HepG2 (cell line): ENCODE measurements around the gene PPOX. TPM values are rescaled to one million over a fixed set of nuclear protein-coding genes. Genes with fewer than 3 reads are reported as not detected.

Experiments
- CEBPB ChIP-seq: IDR thresholded peaks from 2 replicates; pipeline ENCODE4 v1.6.1; 2011; ENCODE audit warnings: low read depth, low read length, improper control_type of control experiment, borderline replicate concordance
- FOXO1 ChIP-seq: sonication (generic); formaldehyde crosslinking; IDR thresholded peaks from 2 replicates; pipeline ENCODE4 v1.4.0; 2020; ENCODE audit warnings: missing genetic modification reagents
- MIXL1 ChIP-seq: IDR thresholded peaks from 2 replicates; pipeline ENCODE4 v1.6.1; 2016
- NFAT5 ChIP-seq: sonication (generic); formaldehyde crosslinking; IDR thresholded peaks from 2 replicates; pipeline ENCODE4 v1.4.0; 2020; ENCODE audit warnings: missing genetic modification reagents
- NKX3-1 ChIP-seq: sonication (generic); formaldehyde crosslinking; IDR thresholded peaks from 2 replicates; pipeline ENCODE4 v1.5.0; 2020; ENCODE audit warnings: missing genetic modification reagents
- RBFOX2 ChIP-seq: fragments of 200-400 bp; formaldehyde crosslinking; IDR thresholded peaks from 2 replicates; pipeline ENCODE4 v1.6.1; 2017; ENCODE audit warnings: low read depth, mild to moderate bottlenecking, low read length
- TOE1 ChIP-seq: sonication (generic); formaldehyde crosslinking; IDR thresholded peaks from 2 replicates; pipeline ENCODE4 v1.4.0; 2020; ENCODE audit warnings: mild to moderate bottlenecking, missing genetic modification reagents
- ZIK1 ChIP-seq: sonication (generic); formaldehyde crosslinking; IDR thresholded peaks from 2 replicates; pipeline ENCODE4 v1.5.0; 2020; ENCODE audit warnings: mild to moderate bottlenecking, low read depth, missing genetic modification reagents, borderline replicate concordance
- ZNF318 ChIP-seq: sonication (generic); formaldehyde crosslinking; IDR thresholded peaks from 2 replicates; pipeline ENCODE4 v1.4.0; 2020; ENCODE audit warnings: mild to moderate bottlenecking, missing genetic modification reagents
- ZNF331 ChIP-seq: sonication (generic); formaldehyde crosslinking; IDR thresholded peaks from 2 replicates; pipeline ENCODE4 v1.4.0; 2020; ENCODE audit warnings: missing genetic modification reagents
- ZNF639 ChIP-seq: conservative IDR thresholded peaks from 2 replicates; pipeline ENCODE4 v1.6.1; 2018; ENCODE audit warnings: missing genetic modification reagents
- ZNF704 ChIP-seq: sonication (generic); formaldehyde crosslinking; IDR thresholded peaks from 2 replicates; pipeline ENCODE4 v1.8.1; 2023; ENCODE audit warnings: mild to moderate bottlenecking, inconsistent platforms, moderate library complexity, missing genetic modification reagents, borderline replicate concordance
- polyA plus RNA-seq, 8 experiments: library from polyadenylated mRNA; depleted of rRNA in 3 of 8; stranded (reverse) in 7 of 8; unstranded in 1 of 8; fragments of >200 nt; fragmentation: Illumina TruSeq in 4 of 8; extraction: Trizol in 4 of 8; gene quantifications; 2 replicates each; pipeline versions ENCODE4 v1.2.1 to v1.2.3, GENCODE V29; 2011 to 2016; ENCODE audit warnings: low read depth in 4 of 8, missing spikeins in 1 of 8, mixed read lengths in 1 of 8; ENCODE audit not compliant: insufficient read depth in 1 of 8
- total RNA-seq, 5 experiments: library from RNA; depleted of rRNA; stranded (reverse); fragments of >200 nt; fragmentation: Illumina TruSeq; extraction: Trizol; gene quantifications; 2 replicates each; pipeline ENCODE4 v1.2.3, GENCODE V29; 2016; ENCODE audit warnings: low read depth in 1 of 5

Gene PPOX
- total and polyA plus RNA-seq, 2 of the 13 experiments (the other 11 are each of a cell fraction or from before 2014, with no cell fraction given): 15.5 to 27.7 TPM

DNA sequence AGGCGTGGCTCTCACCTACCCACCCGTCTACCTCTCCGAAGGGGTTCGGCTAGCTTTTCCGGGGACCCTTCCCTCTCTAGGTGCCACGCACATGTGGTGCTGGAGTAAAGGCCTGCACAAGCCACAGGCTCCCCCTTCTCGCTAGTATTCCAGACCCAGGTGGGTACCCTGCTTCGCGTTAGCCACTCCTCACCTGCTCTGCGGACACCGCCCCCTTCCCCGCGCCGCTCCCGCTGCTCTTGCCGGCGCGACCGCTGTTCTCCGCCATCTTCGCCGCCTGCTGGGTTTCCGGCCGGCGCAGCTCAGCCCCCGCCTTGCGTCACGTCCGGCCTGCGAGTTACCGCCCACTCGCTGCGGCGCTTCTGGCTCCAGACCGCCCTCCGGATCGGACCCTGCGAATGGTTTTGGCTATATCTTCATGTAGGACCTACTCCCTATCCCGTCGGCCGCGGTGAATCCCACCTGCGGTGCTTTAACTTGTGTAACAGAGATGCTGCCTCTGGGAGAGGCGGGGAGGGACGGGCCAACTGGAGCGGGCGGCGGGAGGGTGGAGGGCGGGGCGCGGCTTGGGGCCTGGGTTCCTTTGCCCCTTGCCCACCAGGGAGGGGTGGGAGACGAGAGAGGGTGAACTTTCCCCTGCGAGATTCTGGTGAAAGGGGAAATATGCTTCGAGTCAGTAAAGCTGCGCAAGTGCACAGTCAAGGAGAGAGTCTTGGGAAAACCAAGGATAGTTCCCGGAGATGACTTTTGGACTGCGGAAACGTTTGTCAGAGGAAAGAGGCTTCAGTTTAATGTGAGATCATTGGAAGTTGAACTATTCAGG is 48.3 kb upstream of the PPOX start, which contains the start of the genes NIT1 and PFDN2 (continued):
- TF ChIP-seq ZNF318 (CRISPR knock-in tag) (no peak), NKX3-1 (CRISPR knock-in tag) (peak; percentile 73; the same call in 1 of the 2 replicates), MIXL1 (no peak), ZNF331 (CRISPR knock-in tag) (no peak), FOXO1 (CRISPR knock-in tag) (0 out of 2 replicates have a peak, but pooled peaks have one; percentile 29), ZIK1 (no peak; the same call in 1 of the 2 replicates), TOE1 (CRISPR knock-in tag) (no peak), NFAT5 (CRISPR knock-in tag) (no peak), ZNF639 (CRISPR knock-in tag) (no peak; the same call in 1 of the 2 replicates), CEBPB (peak; percentile 54), ZNF704 (0 out of 2 replicates have a peak, but pooled peaks have one; percentile 45), RBFOX2 (peak; percentile 95)
